COLO668 (cell line): ENCODE data around the gene SSTR3.
"Not testable (repeated sequence)": the region's sequence is repeated elsewhere in the genome, so short reads cannot be mapped to it uniquely, and the experiment has no call there.

ENCODE experiments used
- DNase-seq: peaks from one replicate; lab custom pipeline; 2025; ENCODE audit not compliant: unreplicated experiment; lab: John Stamatoyannopoulos, UW

Gene SSTR3

DNA sequence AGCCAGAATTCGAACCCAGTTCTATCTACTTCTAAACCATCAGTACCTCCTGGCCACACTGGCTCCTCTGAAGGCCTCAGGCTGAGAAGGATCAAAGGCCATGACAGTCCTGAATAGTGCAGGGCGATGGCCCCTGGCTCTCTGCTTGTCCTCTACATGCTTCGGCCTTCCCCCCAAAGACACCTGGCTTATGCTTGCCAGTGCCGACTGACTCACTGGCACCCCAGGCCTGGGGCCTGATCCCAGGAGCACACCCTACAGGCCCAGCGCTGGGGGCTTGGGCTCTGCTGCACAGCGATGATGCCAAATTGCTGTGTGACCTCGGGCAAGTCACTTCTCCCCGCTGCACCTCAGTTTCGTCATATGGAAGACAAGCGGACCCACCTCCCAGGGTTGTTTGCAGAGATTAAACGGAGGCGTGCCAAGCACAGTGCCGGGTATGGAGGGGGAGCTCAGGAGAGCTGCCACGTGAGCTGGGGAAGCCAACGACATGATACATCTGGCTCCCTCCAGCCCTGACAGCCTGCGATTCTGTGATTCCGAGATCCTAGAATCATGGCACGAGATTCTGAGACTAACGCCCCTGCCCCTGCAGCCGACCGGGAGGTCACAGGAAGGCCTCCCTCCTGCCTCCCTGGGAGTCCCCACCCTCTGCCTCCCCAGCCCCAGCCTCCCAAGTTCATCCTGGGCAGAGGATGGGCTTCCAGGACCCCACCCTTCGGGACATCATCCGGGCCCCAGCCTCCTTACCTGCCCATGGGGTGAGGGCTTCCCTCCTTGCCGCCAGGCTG lies 1.0 kb downstream of the SSTR3 start:
- no peak for DNase-seq

DNA sequence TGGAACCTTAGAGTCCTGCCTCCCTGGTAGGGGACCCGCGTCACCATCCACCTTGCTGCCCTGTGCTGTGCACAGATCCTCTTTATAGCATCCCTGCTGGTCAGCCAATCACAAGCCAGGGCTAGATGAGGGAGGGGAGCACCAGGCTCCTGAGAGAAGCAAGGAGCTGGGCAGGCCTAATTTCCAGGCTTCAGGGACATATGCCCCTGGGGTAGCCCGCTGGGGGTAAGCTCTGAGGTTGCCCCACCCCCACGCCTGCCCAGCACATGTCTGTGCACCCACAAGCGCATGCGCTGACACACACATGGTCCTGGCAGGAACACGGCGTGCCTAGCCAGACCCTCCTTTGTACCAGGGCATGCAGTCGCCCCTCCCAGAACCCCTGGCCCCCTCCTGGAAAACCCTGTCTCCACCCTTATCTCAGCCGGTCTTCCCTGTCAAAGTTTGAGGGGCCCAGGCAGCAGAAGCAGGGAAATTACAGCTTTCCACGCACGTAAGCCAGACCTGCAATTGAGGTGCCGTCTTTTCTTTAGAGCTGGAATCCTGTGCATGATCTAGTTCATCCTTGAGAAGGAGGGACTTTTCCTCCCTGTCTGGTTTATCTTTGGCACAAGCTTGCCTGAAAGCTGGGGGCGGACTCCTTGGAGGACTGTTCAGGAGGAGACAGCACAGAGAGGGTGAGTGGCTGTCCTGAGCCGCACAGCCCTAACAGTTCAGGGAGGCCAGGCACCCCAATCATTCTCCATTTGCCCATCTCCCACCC lies 2.1 kb downstream of the SSTR3 start:
- no peak for DNase-seq

DNA sequence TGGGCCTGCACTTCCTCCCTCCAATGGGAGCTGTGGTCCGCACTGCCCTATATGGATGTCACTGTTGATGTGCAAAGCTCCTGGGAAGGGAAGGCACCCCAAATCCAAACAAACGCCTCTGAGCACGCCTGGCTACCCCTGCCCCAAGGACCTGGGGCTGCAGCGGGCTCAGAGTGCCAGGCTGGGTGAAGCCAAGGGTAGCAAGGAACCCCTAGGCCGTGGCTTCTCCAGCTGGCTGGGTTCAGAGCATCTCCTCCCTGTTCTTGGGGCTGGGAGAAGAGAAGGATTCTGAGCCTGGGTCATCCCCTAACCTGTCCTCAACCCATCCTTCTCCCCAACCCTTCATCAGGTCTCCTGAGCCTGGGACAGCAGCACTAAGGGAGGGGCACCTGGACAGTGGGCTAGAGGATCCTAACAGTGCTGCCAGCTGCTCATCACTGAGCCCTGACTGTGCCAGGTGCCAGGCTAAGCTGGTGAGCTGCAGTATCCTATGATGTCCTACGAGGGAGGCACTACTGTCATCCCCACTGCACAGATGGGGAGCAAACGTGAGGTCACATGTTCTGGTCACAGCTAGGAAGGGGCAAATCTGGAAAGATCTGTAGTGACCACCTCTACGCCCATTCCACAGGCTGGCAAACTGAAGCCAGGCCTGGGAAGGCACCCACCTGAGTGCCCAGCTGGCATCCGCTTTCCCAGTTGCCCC lies 3.0 kb downstream of the SSTR3 start:
- DNase-seq, result no peak

DNA sequence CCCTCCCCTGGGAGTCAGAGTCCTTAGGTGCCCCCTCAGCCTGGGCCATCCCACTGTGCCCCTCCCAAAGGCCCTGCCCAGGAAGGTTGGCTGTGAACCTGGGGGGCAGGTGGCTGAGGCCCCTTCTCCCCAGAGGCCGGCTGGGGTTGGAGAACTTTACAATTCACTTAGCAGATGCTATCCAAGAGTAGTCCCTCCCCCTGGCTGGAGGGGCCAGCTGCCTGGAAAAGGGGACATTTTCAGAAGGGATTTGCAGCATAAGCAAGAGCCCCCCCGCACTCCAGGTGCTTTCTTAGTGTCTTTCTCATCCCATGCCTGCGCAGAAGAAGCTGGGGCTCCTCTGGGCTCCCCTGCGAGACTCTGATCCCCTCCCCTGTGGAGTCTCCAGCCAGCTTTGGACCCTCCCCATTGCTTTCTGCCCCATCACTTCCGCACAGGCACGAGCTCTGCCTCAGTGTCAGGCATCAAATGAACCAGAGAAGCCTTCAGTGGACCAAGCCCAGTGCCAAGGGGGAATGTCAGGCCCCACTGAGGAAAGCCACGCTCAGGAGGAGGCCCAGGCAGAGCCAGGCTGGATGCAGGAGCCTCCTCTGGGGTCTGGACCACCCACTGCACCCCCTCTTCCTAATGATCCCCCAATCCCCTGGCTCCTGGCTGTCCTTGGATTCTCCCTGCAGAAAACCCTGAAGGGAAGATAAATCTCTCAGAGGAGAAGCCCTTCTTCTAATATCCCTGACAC lies 3.7 kb downstream of the SSTR3 start:
- DNase-seq, result no peak

DNA sequence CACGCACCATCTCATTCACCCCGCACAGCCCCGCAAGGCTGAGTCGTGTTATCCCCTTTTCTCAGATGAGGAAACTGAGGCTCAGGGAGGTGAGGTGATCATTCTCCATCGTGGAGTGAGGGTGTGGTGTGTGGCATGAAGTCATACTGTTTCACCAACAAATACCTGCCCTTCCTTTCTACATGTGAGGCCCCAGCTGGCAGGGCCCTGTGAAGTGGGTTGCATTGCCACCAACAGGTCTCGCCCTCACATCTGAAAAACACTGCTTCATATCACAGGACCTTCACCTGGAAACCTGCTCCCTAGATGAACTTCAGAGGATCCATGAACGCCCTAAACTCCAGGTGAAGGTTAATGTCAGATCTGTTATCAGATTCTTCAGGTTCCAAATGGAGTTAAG lies 4.3 kb downstream of the SSTR3 start:
- no peak for DNase-seq

DNA sequence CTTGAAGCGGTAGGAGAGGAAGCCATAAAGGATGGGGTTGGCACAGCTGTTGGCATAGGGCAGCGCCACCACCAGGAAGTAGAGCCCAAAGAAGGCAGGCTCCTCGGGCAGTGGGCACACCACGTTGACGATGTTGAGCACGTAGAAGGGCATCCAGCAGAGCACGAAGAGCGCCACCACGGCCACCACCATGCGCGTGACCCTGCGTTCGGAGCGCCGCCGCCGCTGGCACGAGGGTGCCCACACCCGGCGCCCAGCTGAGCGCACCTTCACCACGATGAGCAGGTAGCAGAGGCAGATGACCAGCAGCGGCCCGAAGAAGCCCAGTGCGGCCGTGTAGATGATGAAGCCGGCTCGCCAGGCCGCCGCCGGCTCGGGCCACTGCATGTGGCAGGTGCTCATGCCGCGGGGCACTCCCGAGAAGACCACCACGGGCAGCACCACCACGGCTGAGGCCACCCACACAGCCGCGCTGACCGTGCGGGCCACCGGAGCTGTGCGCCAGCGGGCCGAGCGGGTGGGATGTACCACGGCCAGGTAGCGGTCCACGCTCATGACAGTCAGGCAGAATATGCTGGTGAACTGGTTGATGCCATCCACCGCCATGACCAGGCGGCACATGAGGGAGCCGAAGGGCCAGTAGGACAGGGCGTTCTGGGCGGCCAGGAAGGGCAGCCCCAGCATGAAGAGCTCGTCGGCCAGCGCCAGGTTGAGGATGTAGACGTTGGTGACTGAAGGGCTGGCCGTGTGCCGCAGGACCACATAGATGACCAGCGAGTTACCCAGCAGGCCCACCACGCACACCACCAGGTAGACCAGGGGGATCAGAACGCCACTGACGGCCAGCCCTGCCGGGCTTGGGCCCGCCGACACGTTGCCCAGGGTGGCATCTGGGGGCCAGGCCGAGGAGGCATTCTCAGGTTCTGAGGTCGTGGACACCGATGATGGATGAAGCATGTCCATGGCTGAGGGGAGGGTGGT lies 5.1 kb downstream of the SSTR3 start:
- no peak for DNase-seq

DNA sequence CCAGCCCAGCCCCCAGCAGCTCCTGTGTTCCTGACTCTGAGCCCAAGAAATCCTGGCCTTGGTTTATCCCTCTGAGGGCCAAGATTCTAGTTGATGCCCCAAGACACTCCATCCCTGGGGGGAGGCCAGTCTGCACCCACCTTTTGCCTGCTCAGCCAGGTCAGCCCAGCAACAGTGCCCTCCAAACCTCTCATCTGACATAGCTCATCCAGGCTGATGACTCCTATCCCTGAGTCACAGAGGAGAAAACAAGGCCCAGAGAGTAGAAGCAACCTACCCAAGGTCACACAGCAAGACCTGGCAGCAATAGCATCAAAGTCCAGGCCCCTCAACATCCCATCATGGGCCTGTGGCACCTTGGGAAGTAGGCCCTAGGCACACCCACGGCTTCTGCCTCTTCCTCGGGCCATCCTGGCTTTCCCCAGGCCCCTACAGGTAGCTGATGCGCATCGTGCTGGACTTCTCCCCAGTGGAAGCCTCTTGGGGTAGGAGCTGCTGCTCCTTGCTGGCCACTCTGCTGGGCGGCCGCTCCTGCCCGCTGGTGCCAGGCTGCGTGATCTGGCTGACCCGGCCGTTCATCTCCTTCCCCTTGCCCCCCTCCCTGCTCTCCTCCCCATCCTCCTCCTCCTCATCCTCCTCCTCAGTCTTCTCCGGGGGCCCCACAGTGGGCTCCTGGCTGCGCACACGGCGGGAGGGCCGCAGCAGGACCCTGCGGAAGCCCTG lies 6.0 kb downstream of the SSTR3 start:
- DNase-seq, result no peak

DNA sequence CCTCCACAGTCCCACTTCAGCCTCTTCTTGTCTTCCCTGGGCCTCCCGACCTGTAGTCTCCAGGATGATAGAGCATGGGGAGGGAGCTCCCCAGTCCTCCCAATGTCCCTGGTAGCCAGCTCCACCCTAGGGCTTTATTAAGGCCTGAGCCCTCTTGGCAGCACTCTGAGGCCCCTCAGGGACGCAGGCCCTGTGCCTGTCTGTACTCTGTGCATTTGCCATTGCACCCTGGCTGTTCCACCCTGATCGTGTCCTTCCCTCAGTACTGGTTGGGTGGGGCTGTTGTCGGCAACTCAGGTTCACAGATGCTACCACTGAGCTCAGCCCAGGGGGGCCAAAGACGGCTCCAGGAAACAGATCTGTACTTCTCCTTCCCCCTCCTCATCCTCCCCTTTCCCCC lies 7.2 kb downstream of the SSTR3 start:
- no peak for DNase-seq

DNA sequence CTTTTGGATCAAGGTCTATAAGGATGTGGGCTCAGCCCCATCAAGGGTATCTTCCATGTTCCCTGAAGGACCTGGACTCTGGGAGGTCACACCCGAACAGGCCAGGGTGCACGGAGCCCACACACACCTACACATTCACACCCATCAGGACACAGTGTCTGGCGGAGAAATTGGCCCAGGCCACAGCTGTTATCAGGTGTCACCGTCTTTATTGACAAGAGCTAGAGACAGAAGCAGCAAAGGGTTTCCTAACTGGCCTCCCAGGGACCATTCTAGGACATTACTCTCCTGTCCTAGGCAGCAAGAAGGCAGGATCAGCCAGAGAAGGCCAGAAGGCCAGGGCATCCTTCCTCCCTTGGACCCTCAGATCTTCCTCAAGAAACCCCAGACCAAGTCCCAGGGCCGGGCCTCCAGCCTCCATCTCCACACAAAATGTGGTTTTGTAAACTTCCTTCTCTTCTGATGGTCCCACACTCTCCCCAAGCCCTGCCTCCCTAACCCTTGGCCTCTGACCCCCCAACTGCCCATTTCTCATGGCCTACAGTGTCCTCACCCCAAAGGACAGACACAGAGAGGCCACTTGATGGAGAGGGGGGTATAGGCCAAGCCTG lies 8.1 kb downstream of the SSTR3 start:
- DNase-seq, result no peak

DNA sequence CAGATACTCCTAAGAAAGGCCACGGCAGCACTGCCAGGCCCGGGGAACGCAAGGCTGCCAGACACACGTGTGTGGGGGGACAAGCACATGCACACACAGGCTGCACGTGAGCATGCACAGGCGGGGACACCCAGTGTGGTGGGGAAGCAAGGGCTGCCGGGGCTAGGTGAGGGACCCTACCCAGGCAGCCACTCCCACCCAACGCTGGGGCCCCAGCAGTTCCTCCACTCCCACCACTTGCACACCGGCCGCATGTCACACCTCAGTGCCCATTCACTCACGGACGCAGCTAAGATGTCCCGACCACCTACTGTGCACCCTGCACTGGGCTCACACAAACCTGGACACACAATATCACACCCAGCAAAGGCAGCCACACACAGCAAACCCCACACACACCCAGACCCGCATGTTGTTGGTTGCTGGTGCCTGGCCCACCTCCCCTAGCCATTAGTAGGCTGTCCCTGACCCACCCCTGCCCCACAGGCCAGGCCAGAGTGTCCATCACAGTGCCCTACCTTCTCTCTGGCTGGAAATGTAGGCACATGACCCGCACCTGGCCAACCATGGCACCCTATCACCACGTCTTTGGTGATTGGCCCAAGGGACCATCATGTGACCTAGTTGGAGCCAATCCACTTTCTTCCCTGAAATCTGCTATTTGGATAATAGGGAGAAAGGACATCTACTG lies 8.8 kb downstream of the SSTR3 start:
- DNase-seq, result no peak

DNA sequence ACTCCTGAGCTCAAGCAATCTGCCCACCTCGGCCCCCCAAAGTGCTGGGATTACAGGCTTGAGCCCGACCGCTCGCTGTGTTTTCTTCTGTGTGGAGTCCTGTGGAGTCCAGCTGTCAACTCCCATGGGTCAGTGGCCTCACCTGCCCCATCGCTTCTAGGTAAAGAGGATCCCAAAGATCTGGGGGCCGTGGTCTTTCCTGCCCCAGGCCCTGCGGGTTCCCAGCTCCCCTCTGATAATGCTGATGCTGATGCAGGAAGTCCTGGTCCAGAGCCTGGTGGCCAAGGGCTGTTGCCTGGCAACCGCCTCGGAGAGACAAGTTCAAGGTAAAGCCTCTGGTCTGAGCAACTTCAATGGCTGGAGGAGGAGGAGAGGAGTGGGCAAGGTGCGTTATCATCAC lies 9.6 kb downstream of the SSTR3 start:
- DNase-seq, result peak; percentile 9

DNA sequence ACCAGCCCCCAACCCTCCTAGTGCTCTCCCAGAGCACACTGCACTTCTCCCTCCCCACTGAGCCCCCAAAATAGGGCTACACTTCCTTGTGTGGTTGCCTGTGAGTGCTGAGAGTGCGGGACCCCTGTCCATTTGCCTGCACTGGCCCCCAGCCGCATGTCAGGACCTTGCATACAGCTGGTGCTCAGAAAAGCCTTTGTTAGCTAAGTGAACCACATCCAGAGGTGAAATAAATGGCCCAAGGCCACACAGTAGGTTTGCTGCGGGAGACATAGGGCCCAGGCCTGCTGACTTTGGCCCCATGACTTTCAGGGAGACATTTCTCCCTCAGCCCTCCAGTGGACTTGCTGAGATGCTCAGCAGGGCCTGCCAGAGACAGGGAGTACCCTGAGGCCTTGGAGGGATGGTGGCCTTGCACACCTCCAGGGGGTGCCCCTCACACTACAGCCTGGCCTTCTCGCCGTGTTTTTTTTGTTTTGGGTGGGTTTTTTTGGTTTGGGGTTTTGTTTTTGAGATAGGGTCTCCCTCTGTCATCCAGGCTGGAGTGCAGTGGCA lies 10.2 kb downstream of the SSTR3 start:
- DNase-seq, result no peak

DNA sequence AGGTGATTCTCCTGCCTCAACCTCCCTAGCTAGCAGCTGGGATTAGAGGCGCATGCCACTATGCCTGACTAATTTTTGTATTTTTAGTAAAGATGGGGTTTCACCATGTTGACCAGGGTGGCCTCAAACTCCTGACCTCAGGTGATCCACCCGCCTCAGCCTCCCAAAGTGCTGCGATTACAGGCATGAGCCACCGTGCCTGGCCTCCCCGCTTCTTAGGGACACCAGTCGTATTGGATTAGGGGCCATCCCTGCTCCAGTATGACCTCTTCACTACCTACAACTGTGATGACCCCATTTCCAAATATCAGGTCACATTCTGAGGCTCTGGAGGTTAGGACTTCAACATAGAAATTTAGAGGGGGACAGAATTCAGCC lies 10.8 kb downstream of the SSTR3 start:
- DNase-seq, result not testable (repeated sequence)

DNA sequence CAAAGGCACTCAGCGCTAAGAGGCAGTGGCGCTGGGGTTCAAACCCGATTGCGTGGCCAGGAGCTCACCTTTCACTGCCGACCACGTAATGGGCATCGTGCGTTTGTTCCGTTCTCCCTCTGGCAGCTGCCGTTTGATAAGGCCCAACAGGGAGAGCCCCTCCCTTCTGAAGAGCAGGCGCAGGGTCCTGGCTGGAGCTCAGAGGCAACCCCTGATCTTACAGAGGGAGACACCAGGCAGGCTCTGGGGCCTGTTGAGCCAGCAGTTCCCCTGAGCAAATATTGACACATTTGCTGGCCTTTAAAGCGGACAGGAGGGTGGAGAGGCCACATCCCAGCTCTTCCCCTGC lies 12.5 kb downstream of the SSTR3 start:
- DNase-seq, result peak; percentile 66

DNA sequence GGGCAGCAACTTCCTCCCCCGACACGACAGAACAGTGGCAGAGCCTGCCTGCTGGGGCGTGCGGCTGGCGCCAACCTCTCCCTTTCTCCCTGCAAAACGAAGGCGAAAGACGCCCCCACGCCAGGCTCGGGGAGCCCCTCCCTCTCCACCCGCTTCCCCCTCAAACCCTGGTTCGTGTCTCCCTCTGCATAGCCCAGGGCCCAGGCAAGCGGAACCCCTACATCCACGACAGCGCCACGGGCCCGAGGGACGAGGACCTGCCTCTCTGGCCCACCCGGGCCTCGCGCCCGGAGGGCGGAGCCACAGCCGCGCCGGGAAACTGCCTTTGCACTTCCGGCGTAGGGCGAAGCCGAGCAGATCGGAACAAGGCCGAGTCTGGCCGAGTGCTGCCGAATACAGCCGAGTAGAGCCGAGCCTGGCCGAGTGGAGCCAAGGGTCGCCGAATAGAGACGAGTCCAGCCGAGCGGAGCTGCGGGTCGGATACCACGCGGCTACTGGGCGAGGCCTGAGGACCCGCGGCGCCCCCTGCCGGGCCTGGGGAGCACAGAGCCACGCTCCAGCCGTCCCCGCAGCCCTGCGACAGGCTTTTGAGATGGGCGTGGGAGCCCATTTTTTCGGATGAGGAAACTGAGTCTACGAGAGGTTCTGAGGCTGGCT lies 13.0 kb downstream of the SSTR3 start:
- DNase-seq, result peak; percentile 95

DNA sequence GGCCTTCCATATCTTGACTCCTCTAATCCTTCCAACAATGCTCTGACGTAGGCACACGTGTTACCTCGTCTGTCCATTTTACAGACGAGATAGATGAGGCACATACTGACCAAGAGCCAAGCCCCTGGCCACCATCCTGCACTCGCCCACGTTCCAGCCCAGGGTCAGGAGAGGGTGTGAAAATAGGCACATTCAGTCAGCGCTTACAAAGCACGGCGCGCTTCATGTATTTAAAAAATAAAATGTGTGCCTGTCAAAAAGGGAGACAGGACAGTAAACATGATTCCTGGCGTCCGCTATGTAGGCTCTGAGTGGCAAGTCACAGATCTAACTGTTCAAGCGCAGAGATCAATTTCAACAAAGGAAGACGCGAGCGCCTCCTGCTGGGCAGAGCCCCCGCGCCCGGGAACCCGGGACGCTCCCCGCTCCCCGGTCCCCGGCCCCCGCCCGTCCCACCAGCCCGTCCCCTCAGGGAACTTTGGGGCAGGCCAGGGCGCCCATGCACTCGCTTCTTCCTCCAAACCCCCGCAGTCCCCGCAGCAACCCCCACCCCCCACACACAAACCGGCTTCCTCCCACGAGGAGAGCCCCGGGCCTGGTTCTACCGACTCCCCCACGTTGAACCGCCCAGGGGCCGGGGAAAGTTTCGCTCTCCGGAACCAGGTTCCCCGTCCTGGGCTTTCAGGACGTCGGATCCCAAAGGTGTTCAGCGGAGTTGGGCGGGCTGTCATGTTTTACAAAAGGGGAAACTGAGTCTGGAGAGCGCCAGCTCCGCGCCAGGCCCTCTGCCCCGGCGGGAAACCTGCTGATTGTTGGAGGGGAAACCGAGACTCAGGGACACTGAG lies 13.8 kb downstream of the SSTR3 start:
- DNase-seq, result peak; percentile 26
